MM.1S (cell line): ENCODE data around the gene ELANE.

ENCODE experiments used
- DNase-seq: peaks from one replicate; pipeline ENCODE4 v3.0.0-alpha.2; 2015
- H2AFZ ChIP-seq: fragments of 300-600 bp; sonication (generic); 2 replicates; pipeline ENCODE4 v1.6.0; 2016; ENCODE audit warnings: antibody characterized with exemption, low read length
- H3F3A ChIP-seq: fragments of 300-600 bp; sonication (generic); 2 replicates; pipeline ENCODE4 v1.6.1; 2016; ENCODE audit warnings: mild to moderate bottlenecking, antibody characterized with exemption, low read length, moderate library complexity, mixed read lengths; ENCODE audit not compliant: insufficient read depth
- H3K27ac ChIP-seq: fragments of 300-600 bp; sonication (generic); 2 replicates; pipeline ENCODE4 v1.5.1; 2016; ENCODE audit warnings: mild to moderate bottlenecking, low read length
- H3K27me3 ChIP-seq: fragments of 300-600 bp; sonication (generic); replicated peaks from 2 replicates; pipeline ENCODE4 v1.6.0; 2016; ENCODE audit warnings: low read length; ENCODE audit not compliant: insufficient read depth
- H3K36me3 ChIP-seq: fragments of 300-600 bp; sonication (generic); replicated peaks from 2 replicates; pipeline ENCODE4 v1.6.1; 2016; ENCODE audit warnings: mild to moderate bottlenecking, low read length, mixed read lengths; ENCODE audit not compliant: insufficient read depth
- H3K4me1 ChIP-seq: fragments of 300-600 bp; sonication (generic); 2 replicates; pipeline ENCODE4 v1.6.1; 2016; ENCODE audit warnings: low read length, mixed read lengths
- H3K4me2 ChIP-seq: fragments of 300-600 bp; sonication (generic); 2 replicates; pipeline ENCODE4 v1.6.0; 2016; ENCODE audit warnings: low read depth, low read length
- H3K4me3 ChIP-seq: fragments of 300-600 bp; sonication (generic); 2 replicates; pipeline ENCODE4 v1.5.1; 2016; ENCODE audit warnings: low read length, mixed read lengths
- H3K79me2 ChIP-seq: fragments of 300-600 bp; sonication (generic); 2 replicates; pipeline ENCODE4 v1.6.1; 2016; ENCODE audit warnings: mixed run types, low read length, mixed read lengths
- H3K9ac ChIP-seq: fragments of 300-600 bp; sonication (generic); 2 replicates; pipeline ENCODE4 v1.6.1; 2016; ENCODE audit warnings: low read length, mixed read lengths
- H3K9me2 ChIP-seq: fragments of 300-600 bp; sonication (generic); replicated peaks from 2 replicates; pipeline ENCODE4 v1.6.1; 2016; ENCODE audit warnings: mild to moderate bottlenecking, low read length, mixed read lengths; ENCODE audit not compliant: insufficient read depth
- H3K9me3 ChIP-seq: fragments of 300-600 bp; sonication (generic); replicated peaks from 2 replicates; pipeline ENCODE4 v1.6.1; 2016; ENCODE audit warnings: mild to moderate bottlenecking, low read length, mixed read lengths; ENCODE audit not compliant: insufficient read depth
- H4K20me1 ChIP-seq: fragments of 300-600 bp; sonication (generic); 2 replicates; pipeline ENCODE4 v1.6.1; 2016; ENCODE audit warnings: mild to moderate bottlenecking, low read length, moderate library complexity, mixed read lengths; ENCODE audit not compliant: insufficient read depth
- EZH2 ChIP-seq: fragments of 300-600 bp; sonication (generic); optimal IDR thresholded peaks from 2 replicates; pipeline ENCODE3; 2017; ENCODE audit warnings: low read depth, mild to moderate bottlenecking, antibody characterized with exemption, low read length, mixed read lengths
- EZH2phosphoT487 ChIP-seq: fragments of 300-600 bp; sonication (generic); IDR thresholded peaks from 2 replicates; pipeline ENCODE4 v1.6.1; 2018; ENCODE audit warnings: antibody characterized with exemption, low read length
- TF ChIP-seq, protein P1 (sequence below): fragments of 300-600 bp; sonication (generic); IDR thresholded peaks from 2 replicates; pipeline ENCODE4 v1.5.1; 2016; ENCODE audit warnings: antibody characterized with exemption, low read length, mixed read lengths

ELANE gene

DNA sequence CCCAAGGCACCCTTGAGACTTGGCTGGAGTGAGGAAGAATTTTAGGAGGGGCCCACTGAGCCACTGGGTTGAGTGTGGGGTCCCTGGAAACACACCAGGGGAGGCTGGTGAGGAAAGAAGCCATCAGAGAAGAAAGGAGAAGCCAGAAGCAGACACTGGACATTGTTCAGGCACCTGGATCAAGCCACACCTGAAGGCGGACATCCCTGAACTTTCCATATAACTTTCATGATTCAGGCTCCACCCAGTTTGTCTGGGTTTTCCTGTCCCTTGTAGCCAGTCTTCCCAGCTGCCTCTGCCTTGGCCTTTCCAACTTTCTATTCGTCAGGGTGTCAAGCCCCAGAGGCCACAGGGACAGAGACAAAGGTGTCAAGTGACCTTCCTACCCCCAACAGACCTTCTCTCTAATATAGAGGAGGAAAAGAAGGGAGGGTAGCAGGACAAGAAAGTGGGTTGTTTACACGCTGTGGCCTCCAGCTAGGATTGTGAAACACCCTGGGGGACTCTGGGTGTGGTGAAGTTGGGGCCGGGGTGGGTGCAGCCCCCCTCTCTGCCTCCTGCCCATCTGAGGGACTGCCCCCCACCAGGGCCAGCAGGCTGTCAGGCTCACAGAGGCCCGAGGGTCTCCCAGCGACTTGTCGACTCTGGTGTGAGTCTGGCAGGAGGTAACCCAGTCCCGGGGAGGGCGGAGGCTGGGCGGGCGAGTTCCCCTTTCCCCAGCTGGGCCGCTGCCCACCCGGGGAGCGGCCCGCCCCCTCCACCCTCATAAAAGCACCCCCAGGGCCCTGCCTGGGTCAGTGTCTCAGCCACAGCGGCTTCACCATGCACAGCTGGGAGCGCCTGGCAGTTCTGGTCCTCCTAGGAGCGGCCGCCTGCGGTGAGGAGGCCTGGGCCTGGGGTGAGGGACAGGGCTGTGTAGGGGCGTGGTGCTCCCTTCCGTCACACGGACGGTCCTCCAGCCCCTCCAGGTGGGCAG is 7.1 kb downstream of the ELANE start, which contains the start of gene CFD:
Gene CFD, plus strand, starts transcription at position 797 of the 976 bp plus-strand sequence. Its CDS starts 26 bp downstream, at position 823.
- Histone ChIP-seq H3K4me3 (0 out of 2 replicates have a peak within 1 kb of the TSS, but pooled peaks have one; percentile 58), H3F3A (peaks cover 1% of the 10 kb centered on the region; the same call in 1 of the 2 replicates), H3K9ac (no peak within 1 kb of the TSS), H3K27me3 (peaks cover 45% of the 10 kb centered on the region), H3K79me2 (no peaks in the 10 kb centered on the region), H3K27ac (no peak within 1 kb of the TSS), H3K4me1 (peaks cover 5% of the 10 kb centered on the region), H3K4me2 (peak within 1 kb of the TSS; percentile 82; the same call in 1 of the 2 replicates), H3K36me3 (no peaks in the 10 kb centered on the region), H3K9me3 (no peaks in the 10 kb centered on the region), H2AFZ (no peak within 1 kb of the TSS), H3K9me2 (no peaks in the 10 kb centered on the region), H4K20me1 (0 out of 2 replicates have a peak, but pooled peaks cover 2% of the 10 kb centered on the region)
- no peak for DNase-seq
- TF ChIP-seq EZH2phosphoT487 (no peak), EZH2 (no peak)
- TF ChIP-seq, protein P1, sequence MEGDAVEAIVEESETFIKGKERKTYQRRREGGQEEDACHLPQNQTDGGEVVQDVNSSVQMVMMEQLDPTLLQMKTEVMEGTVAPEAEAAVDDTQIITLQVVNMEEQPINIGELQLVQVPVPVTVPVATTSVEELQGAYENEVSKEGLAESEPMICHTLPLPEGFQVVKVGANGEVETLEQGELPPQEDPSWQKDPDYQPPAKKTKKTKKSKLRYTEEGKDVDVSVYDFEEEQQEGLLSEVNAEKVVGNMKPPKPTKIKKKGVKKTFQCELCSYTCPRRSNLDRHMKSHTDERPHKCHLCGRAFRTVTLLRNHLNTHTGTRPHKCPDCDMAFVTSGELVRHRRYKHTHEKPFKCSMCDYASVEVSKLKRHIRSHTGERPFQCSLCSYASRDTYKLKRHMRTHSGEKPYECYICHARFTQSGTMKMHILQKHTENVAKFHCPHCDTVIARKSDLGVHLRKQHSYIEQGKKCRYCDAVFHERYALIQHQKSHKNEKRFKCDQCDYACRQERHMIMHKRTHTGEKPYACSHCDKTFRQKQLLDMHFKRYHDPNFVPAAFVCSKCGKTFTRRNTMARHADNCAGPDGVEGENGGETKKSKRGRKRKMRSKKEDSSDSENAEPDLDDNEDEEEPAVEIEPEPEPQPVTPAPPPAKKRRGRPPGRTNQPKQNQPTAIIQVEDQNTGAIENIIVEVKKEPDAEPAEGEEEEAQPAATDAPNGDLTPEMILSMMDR: no peak

DNA sequence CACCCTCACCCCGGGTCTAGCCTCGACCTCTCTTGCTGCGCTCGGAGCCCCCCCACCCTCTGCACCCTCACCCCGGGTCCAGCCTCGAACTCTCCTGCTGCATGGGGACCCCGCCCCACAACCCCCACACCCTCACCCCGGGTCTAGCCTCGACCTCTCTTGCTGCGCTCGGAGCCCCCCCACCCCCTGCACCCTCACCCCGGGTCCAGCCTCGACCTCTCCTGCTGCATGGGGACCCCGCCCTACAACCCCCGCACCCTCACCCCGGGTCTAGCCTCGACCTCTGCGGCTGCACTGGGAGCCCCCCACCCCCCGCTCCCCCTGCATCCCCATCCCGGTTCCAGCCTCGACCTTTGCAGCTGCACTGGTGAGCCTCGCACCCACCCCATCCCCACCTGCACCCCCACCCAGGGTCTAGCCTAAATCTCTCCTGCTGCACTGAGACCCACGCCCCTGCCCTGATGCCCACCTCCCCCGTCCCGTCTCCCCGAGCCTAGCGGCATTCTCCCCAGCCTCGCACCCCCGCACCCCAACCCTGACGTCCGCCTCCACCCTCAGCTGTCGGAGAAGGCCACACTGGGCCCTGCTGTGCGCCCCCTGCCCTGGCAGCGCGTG is 9.1 kb downstream of the ELANE start:
- H4K20me1 ChIP-seq: 0 out of 2 replicates have a peak, but pooled peaks cover 3% of the 10 kb centered on the region
- no peak overlapping the region for H2AFZ ChIP-seq
- H3K4me2 ChIP-seq: peak overlapping the region; percentile 82; the same call in 1 of the 2 replicates
- TF ChIP-seq, protein P1: no peak
- TF ChIP-seq EZH2phosphoT487 (no peak), EZH2 (no peak)
- peaks cover 7% of the 10 kb centered on the region; the same call in 1 of the 2 replicates for H3F3A ChIP-seq
- H3K36me3 ChIP-seq: no peaks in the 10 kb centered on the region
- peaks cover 5% of the 10 kb centered on the region for H3K4me1 ChIP-seq
- H3K27me3 ChIP-seq: peaks cover 29% of the 10 kb centered on the region
- H3K27ac ChIP-seq: no peak overlapping the region
- no peaks in the 10 kb centered on the region for H3K9me2 ChIP-seq
- DNase-seq: no peak
- no peak overlapping the region for H3K4me3 ChIP-seq
- no peak overlapping the region for H3K9ac ChIP-seq
- no peaks in the 10 kb centered on the region for H3K79me2 ChIP-seq
- H3K9me3 ChIP-seq: no peaks in the 10 kb centered on the region

DNA sequence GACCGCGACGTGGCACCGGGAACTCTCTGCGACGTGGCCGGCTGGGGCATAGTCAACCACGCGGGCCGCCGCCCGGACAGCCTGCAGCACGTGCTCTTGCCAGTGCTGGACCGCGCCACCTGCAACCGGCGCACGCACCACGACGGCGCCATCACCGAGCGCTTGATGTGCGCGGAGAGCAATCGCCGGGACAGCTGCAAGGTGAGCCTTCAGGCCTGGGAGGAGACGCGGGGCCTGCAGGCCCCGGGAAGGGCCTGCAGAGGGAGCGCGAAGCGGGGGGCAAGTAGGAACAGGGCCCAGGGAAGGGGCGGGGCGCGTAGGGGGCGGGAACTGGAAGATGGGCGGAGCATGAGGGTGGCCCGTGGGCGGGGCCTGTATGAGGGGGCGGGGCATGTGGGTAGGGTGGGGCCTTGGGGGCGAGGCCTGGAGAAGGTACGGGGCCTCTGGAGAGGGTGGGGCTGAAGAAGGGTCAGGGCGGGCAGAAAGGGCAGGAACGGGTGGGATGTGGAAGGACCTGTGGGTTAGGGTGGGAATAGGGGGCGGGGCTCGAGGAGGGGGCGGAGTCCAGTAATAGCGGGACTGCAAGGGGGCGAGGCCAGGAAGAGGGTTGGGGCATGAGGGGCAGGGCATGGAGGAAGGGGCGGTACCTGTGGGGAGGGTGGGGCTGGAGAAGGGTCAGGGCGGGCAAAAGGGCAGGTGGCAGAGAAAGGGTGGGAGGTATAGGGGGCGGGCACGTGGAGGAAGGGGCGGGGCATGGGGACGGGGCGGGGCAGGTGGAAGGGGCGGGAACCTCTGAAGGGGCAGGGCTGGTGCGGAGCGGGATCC is 9.9 kb downstream of the ELANE start:
- H3K9me3 ChIP-seq: no peaks in the 10 kb centered on the region
- H3K36me3 ChIP-seq: no peaks in the 10 kb centered on the region
- peak; percentile 66 for DNase-seq
- TF ChIP-seq, protein P1: no peak
- peaks cover 5% of the 10 kb centered on the region for H3K4me1 ChIP-seq
- no peak overlapping the region; the same call in 1 of the 2 replicates for H3K4me3 ChIP-seq
- no peaks in the 10 kb centered on the region for H3K79me2 ChIP-seq
- no peaks in the 10 kb centered on the region for H3K9me2 ChIP-seq
- H3F3A ChIP-seq: peaks cover 7% of the 10 kb centered on the region; the same call in 1 of the 2 replicates
- H3K27ac ChIP-seq: no peak overlapping the region
- H2AFZ ChIP-seq: no peak overlapping the region
- 0 out of 2 replicates have a peak, but pooled peaks cover 3% of the 10 kb centered on the region for H4K20me1 ChIP-seq
- H3K27me3 ChIP-seq: peaks cover 29% of the 10 kb centered on the region
- no peak overlapping the region for H3K9ac ChIP-seq
- H3K4me2 ChIP-seq: peak overlapping the region; percentile 94; the same call in 1 of the 2 replicates
